Left lung (tissue), 10 donors: ENCODE results near the gene MST1R. TPM values are rescaled to one million over a fixed set of nuclear protein-coding genes. Genes with fewer than 3 reads are reported as not detected.

ENCODE experiments used
- ATAC-seq: fragments of 200-7000 bp; cut with Tn5 transposase; one replicate; pipeline ENCODE4 v1.9.1; 2020; ENCODE audit warnings: moderate library complexity
- DNase-seq, 4 donors: peaks; one replicate each; pipeline ENCODE4 v3.0.0-alpha.2; 2013 to 2020
- H3K27ac ChIP-seq, 2 donors: fragments of 200-600 bp; sonication (generic) in 1 of 2; one replicate each; pipeline versions ENCODE4 v1.5.0 to v1.8.0; 2020 to 2021
- H3K27me3 ChIP-seq, 2 donors: fragments of 200-600 bp; sonication (generic) in 1 of 2; one replicate each; pipeline versions ENCODE4 v1.5.0 to v1.8.0; 2020 to 2021
- H3K36me3 ChIP-seq, 2 donors: fragments of 200-600 bp; sonication (generic) in 1 of 2; one replicate each; pipeline versions ENCODE4 v1.5.0 to v1.8.0; 2020 to 2021
- H3K4me1 ChIP-seq, 2 donors: fragments of 200-600 bp; one replicate each; pipeline ENCODE4 v1.8.0; 2021
- H3K4me3 ChIP-seq, 2 donors: fragments of 200-600 bp; sonication (generic) in 1 of 2; one replicate each; pipeline versions ENCODE4 v1.5.0 to v1.8.0; 2020 to 2021; ENCODE audit warnings: mild to moderate bottlenecking in 1 of 2
- H3K9me3 ChIP-seq, 2 donors: fragments of 200-600 bp; sonication (generic) in 1 of 2; one replicate each; pipeline versions ENCODE4 v1.5.0 to v1.8.0; 2020 to 2021
- intact Hi-C, 2 donors: fragments of 100-400 bp; cut with DNase I; formaldehyde crosslinking; loops; one replicate each; pipeline versions ENCODE4 v1.11.2 to v1.14.2; 2022
- polyA plus RNA-seq, 6 donors: library from polyadenylated mRNA; unstranded; fragments of 120-200 nt; gene quantifications; one replicate each; pipeline ENCODE4 v1.2.1, GENCODE V29; 2013; ENCODE audit not compliant: insufficient read length in 6 of 6
- total RNA-seq, 2 donors: library from RNA; stranded (reverse); fragmentation: NEBNext Ultra II Directional; extraction: Animal tissue kit (Norgen Biotek cat#: 25700); gene quantifications; one replicate each; pipeline ENCODE4 v1.2.1, GENCODE V29; 2021
- TF ChIP-seq, protein P1 (sequence below), 2 donors: fragments of 200-600 bp; sonication (generic) in 1 of 2; IDR thresholded peaks; one replicate each; pipeline versions ENCODE4 v1.5.0 to v1.8.0; 2021; ENCODE audit warnings: antibody characterized with exemption in 2 of 2
- donor health status: DM: no; HTN: yes; CAD: no.
- donor health status: DM: no; HTN: no; CAD: no.

The MST1R gene
- total and polyA plus RNA-seq, 8 donors, result 6.0 to 54.7 (median 9.1) TPM

DNA sequence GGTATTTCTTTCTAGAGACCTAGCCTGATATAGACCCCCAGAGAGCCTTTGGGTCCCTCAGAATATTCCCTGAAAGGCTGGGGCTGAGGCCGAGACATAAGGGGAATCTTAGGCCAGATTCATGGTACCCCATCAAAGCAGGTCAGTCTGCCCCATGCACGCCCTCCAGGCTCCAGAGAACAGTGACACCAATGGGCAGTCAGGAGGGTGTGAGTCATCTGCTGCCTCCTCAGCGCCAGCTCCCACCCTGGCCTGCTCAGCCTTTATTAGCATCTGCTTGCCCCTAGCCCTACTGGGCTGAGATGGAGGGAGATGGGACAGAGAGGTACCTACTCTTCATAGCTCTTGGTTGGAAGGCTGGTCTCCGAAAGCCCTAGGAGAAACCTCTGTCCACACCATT lies 19.7 kb downstream of the MST1R start:
- H3K27ac ChIP-seq, result no peak overlapping the region
- H3K36me3 ChIP-seq, result no peaks in the 10 kb centered on the region
- ATAC-seq, result no peak
- intact Hi-C loops, result no loop called here
- no peak overlapping the region for H3K4me3 ChIP-seq
- no peaks in the 10 kb centered on the region for H3K9me3 ChIP-seq
- no peaks in the 10 kb centered on the region for H3K4me1 ChIP-seq
- TF ChIP-seq, protein P1, sequence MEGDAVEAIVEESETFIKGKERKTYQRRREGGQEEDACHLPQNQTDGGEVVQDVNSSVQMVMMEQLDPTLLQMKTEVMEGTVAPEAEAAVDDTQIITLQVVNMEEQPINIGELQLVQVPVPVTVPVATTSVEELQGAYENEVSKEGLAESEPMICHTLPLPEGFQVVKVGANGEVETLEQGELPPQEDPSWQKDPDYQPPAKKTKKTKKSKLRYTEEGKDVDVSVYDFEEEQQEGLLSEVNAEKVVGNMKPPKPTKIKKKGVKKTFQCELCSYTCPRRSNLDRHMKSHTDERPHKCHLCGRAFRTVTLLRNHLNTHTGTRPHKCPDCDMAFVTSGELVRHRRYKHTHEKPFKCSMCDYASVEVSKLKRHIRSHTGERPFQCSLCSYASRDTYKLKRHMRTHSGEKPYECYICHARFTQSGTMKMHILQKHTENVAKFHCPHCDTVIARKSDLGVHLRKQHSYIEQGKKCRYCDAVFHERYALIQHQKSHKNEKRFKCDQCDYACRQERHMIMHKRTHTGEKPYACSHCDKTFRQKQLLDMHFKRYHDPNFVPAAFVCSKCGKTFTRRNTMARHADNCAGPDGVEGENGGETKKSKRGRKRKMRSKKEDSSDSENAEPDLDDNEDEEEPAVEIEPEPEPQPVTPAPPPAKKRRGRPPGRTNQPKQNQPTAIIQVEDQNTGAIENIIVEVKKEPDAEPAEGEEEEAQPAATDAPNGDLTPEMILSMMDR (IDR thresholded peaks at IDR 0.05), result no peak
- no peak for DNase-seq
- H3K27me3 ChIP-seq, result peaks cover 0 to 6% of the 10 kb centered on the region in 2 donors

DNA sequence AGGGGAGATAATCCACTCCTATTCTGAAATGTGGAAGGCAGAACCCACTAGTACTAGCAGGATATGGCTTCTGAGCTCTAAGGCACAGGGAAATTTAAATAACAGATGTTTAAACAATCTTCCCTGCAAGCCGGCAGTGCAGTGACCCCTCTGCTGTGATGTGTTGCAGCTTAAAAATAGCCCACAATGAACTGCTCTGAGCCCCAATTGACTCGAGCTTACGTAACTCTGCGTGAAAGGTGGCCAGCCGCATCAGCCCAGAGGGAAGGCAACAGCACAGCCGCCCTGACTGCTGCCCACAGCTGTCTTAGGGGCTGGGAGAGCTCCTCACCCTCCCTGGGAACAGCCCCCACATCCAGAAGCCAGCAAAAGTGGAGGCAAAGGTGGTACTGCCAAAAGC lies 21.5 kb downstream of the MST1R start:
- TF ChIP-seq, protein P1 (IDR thresholded peaks at IDR 0.05), result no peak
- Histone ChIP-seq H3K4me3 (no peak overlapping the region), H3K9me3 (no peaks in the 10 kb centered on the region), H3K4me1 (no peaks in the 10 kb centered on the region), H3K27ac (no peak overlapping the region), H3K27me3 (peaks cover 0 to 6% of the 10 kb centered on the region in 2 donors), H3K36me3 (no peaks in the 10 kb centered on the region)
- ATAC-seq (no peak), DNase-seq (peak in 2 of 4 donors; percentile 79 to 90)
- intact Hi-C loops, result no loop called here

DNA sequence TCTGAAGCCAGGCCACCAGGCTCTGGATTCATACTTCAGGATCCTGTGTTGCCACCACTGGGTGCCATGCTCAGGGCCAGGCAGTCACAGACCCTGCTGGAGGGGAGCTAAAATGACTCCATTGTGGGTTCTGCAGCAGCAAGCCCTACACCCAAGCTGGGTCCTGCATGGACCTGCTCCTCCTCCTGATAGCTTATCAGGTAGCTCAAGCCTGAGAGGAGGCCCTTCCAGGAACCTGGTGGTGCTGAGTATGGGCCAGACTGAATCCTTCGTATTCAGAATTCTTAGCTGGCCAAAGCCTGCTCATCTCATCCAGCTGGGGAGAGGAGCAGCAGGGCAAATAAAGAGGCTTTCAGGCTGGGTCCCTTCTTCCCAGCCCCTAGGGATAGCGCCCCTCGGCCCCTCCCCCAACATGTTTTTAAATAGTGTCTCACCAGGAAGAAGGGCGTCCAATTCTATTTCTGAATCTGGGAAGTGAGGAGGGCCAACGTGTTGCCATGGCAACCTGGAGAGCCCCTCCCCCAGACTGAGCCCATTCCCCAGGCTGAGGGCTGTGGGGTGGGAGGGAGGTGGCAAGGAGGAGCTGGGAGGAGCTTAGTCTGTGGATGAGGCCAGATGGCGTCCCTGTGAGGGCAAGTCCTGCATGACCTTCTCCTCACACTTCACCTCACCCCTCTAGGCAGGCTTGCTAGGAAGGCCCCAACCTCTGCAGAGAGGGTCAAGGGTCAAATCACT lies 22.9 kb downstream of the MST1R start:
- intact Hi-C loops, result no loop called here
- peaks cover 0 to 6% of the 10 kb centered on the region in 2 donors for H3K27me3 ChIP-seq
- no peaks in the 10 kb centered on the region for H3K4me1 ChIP-seq
- no peaks in the 10 kb centered on the region for H3K9me3 ChIP-seq
- no peaks in the 10 kb centered on the region for H3K36me3 ChIP-seq
- TF ChIP-seq, protein P1 (IDR thresholded peaks at IDR 0.05), result no peak
- no peak for DNase-seq
- no peak overlapping the region for H3K27ac ChIP-seq
- no peak for ATAC-seq
- no peak overlapping the region for H3K4me3 ChIP-seq

DNA sequence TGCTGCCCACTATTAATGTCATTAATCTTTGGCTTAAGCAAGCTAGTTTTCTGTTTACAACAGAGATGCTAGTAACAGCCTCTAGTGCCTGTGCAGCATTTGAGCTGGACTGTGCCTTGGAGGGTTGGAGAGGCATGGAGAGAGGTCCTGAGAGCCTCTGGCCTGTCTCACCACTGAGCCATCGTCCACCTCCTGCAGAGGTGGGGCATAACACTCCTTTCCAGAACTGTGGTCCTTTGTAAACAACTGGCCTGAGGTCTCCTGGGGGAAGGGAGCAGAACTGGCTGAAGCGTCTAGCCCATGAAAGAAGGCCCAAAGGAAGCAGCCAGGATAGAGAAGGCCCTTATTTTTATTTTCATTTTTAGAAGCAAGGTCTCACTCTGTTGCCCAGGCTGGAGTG lies 24.0 kb downstream of the MST1R start:
- Histone ChIP-seq H3K36me3 (no peaks in the 10 kb centered on the region), H3K9me3 (no peaks in the 10 kb centered on the region), H3K27me3 (peaks cover 0 to 6% of the 10 kb centered on the region in 2 donors), H3K4me3 (no peak overlapping the region), H3K4me1 (no peaks in the 10 kb centered on the region), H3K27ac (no peak overlapping the region)
- intact Hi-C loops, result no loop called here
- DNase-seq (no peak), ATAC-seq (no peak)
- TF ChIP-seq, protein P1 (IDR thresholded peaks at IDR 0.05), result no peak

DNA sequence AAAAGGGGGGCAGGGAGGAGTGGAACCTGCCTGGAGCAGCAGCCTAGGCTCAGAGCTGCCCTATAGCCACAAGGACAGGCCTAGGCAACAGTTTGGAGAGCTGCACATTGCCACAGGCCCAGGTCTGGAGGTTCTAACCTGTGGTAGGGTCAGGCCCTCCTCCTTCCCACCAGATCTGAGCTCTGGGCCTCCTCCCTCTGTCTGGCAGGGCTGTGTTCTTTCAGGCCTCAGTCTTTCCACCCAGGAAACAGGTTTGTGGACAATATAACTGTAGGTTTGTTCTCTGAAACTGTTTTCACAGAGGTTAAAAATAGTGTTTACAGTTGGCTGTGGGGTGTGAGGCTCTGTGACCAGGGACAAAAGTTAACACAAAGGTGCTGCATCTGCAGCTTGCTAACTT lies 25.0 kb downstream of the MST1R start:
- H3K9me3 ChIP-seq, result no peaks in the 10 kb centered on the region
- no peaks in the 10 kb centered on the region for H3K4me1 ChIP-seq
- intact Hi-C loops, result no loop called here
- H3K36me3 ChIP-seq, result no peaks in the 10 kb centered on the region
- TF ChIP-seq, protein P1 (IDR thresholded peaks at IDR 0.05), result no peak
- H3K4me3 ChIP-seq, result no peak overlapping the region
- ATAC-seq (no peak), DNase-seq (no peak)
- peaks cover 0 to 6% of the 10 kb centered on the region in 2 donors for H3K27me3 ChIP-seq
- H3K27ac ChIP-seq, result no peak overlapping the region
